HG02970 (cell line): Measurements from ENCODE around the gene CBLC.

ENCODE experiments used
- ATAC-seq: cut with Tn5 transposase; IDR thresholded peaks from one replicate; pipeline ENCODE4 v1.9.1; 2021; ENCODE audit warnings: mild to moderate bottlenecking, moderate library complexity, moderate number of reproducible peaks; ENCODE audit not compliant: unreplicated experiment, low FRiP score

The CBLC gene

DNA sequence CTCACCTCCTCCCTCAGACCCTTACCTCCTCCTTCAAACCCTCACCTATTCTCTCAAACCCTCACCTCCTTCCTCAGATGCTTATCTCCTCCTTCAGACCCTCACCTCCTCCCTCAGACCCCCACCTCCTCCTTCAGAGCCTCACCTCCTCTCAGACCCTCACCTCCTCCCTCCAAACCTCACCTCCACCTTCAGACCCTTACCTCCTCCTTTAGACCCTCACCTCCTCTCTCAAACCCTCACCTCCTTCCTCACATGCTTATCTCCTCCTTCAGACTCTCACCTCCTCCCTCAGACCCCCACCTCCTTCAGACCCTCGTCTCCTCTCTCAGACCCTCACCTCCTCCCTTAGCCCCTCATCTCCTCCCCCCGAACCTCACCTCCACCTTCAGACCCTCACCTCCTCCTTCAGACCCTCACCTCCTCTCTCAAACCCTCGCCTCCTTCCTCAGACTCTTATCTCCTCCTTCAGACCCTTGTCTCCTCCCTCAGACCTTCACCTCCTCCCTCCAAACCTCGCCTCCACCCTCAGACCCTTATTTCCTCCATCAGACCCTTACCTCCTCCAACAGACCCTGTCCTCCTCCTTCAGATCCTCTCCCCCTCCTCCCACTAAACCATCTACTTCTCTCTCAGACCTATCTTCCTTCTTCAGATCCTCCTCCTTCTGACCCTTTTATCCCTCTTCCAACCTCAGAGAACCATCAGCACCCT is 31.6 kb upstream of the CBLC start:
- no peak for ATAC-seq

DNA sequence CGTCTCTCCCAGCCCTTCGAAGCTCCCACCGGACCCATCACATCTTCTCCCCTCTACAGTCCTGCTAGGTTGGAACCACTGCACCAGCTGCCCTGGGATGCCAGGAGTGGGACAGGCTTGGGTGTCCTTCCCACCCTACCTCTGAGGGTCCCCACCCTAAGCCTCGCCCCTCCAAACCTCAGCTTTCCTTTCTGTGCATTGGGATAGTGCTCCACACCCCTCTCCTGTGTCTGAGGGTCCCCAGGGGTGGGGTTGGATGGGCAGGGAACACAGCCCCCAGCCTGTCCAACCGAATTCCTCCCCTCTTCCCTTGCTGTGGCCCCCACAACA is 31.1 kb upstream of the CBLC start:
- no peak for ATAC-seq

DNA sequence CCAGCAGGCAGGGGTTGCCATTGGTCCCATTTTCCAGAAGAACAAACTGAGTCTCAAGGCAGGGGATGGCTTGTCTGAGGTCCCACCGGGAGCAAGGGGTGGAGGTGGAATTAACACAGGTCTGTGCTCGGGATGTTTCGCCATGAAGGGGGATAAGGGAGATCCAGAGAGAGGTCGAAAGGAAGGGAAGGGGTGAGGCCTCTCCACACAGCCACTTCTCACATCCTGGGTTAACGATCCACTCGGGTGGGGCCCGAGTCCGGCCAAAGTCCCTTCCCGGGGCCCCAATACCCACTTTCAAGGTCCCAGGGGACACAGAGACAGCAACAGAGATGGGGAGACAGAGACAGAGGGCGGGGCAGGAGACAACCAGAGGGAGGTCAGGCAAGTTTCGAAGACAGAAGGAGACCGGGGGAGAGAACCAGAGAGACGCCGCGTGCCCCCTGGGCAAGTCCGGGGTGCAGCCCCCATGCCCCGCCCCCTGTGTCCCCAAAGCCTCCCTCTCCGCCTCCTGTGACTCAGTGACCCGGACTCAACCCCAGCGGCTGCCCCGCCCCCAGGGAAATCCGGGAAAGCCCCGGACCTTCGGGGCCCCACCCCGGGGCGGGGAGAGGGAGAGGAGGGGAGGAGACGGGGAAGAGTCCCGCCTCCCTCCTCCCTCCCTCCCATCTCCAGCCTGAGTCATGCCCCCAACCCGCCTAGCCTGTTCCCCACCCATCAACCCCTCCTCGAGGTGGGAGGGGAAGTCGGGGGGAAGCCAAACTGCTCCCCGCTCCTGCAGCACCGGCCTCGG is 30.5 kb upstream of the CBLC start:
- ATAC-seq, result peak; percentile 50

DNA sequence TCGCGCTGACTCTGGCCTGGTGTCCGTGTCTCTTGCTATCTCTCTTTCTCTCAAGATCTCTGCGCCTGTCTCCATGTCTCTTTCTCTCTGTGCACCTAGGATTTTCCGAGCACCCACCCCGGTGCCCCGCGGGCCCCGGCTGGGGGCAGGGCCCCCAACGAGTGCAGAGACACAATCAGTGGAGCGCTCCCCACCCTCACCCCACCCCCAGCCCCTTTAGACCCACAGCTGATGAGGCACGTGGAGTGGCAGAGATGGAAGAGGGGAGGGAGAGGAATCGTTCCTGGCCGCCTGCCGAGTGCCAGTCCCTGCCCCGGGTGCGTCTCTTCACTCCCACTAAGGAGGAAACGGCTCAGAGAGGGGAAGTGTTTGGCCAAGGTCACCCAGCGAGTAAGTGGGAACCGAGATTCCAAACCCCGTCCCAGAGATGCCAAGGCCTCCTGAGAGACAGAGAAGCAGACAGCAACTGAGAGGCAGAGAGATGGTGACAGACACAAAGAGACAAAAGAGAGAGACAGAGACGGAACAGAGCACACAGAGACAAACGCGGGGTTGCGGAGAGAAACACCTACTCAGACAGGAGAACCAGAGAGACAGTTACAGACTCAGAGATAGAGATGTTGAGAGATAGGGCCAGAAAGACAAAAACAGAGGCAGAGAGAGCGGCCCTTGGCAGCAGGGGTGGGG is 29.8 kb upstream of the CBLC start:
- no peak for ATAC-seq

DNA sequence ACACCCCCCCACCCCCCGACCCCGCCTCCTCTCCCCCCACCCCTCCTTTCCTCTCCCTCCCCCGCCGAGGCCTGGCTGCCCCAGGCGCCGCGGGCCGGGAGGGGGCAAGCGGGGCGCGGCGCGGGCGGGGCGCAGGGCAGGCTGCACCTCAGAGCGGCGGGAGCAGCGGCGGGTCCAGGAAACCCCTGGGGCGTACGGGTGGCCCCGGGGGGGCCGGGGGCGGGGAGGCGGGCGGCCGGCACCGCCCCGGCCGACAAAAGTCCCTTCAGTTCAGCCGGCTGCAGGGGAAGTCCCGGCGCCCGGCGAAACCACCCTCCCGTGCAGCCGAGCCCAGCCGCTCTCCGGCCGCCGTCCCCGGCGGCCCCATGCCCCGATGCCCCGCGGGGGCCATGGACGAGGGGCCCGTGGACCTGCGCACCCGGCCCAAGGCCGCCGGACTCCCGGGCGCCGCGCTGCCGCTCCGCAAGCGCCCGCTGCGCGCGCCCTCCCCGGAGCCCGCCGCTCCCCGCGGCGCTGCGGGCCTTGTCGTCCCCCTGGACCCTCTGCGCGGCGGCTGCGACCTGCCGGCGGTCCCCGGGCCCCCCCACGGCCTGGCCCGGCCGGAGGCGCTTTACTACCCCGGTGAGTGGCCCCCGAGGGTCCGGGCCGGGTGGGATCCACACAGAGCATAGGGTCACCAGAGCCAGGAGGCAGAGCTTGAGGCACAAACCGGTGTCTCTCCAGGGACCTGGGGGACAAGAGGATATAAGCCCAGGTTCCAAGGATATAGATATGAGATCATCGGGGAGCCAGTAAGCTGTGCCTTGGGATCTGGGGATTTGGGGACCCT is 29.1 kb upstream of the CBLC start, which contains the start of gene BCL3:
Gene BCL3 (plus strand): TSS at position 283 of the 829 bp plus-strand sequence. CDS start 83 bp downstream, at position 366.
- no peak for ATAC-seq

DNA sequence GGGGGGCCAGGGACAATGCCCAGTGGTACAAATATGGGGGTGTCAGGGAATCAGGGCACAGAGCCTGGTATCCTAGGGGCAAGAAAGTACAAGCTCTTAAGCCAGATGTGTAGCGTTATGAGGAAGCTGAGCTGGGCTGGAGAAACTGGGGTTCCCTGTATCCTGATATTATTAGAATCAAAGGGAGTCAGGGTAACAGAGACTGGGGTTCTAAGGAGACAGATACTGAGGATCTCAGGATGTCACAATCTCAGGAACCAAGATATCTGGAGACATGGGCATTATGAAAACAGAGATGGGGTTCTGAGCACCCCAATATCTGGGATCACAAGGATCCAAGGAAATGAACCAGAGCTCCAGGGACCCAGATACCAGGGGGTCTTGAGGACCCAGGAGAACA is 28.4 kb upstream of the CBLC start:
- no peak for ATAC-seq

DNA sequence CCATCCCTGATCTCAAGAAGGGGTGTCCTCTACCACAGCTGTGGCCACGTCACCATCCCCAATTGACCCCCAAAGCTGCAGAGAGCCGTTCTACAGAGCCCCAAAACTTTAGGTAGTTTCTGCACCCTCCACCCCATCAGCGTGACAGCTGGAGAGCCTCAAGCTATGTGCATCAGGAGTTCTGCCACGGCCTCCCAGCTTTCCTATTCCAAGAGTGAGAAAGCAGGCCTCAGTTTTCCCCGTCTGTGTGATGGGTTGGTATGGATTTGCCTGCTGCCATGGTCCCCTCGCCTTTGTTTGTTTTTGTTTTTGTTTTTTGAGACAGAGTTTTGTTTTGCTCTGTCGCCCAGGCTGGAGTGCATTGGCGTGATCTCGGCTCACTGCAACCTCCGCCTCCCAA is 27.7 kb upstream of the CBLC start:
- no peak for ATAC-seq

DNA sequence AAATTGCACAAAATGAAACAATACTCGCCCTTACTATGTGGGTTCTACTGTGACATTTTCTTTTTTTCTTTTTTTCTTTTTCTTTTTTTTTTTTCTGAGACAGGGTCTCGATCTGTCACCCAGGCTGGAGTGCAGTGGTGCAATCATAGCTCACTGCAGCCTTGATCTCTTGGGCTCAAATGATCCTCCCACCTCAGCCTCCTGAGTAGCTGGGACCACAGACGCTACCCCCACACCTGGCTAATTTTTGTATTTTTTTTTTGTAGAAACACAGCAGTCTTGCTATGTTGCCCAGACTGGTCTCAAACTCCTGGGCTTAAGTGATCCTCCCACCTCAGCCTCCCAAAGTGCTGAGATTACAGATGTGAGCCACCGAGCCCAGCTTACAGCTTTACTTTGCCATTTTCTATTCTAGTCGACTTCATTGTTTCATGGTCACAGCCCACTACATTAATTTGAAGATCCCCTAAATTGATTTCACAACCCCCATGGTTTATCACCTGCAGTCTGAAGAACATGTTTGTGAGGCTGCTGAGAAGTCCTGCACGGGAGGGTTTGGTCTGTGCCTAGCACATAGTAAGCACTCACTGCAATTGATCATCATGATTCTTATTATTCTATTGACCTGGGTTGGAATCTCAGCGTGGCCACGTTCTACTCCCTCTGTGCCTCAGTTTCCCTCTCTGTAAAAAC is 25.4 kb upstream of the CBLC start:
- ATAC-seq, result no peak

DNA sequence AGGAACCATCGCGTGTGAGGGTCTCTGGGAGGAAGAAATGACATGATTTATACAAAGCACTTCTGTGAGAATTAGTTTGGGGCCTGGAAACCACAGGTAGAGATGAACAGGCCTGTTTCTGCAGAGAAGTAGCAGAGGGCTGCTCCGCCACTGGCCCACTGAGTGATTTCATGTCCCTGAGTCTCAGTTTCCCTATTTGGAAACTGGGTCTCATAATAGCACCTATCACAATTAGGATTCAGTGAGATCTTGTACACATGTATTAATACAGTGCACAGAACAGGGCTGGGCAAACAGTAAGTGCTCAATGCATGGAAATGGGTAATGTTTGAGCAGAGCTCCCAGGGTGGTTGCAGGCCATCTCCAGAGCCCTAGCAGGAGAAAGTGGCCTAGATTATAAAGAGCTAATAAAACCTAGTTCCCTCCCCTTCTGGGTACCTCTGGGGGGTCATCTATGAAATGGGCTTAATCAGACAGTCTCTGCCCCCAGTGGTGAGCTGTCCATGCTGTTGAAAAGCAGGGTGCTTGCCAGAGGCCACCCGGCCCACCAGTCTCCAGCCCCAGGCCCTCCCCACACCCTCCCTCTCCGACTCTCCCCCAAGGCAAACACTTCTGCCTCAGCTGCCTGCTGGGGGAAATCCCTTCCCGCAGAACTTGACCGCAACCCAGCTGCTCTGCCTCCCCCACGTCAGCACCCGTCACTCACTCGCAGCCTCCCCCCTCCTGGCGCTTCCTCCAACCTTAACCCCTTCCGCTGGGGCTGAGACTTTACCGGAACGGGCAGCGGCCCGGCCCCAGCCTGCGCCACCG is 24.7 kb upstream of the CBLC start:
- ATAC-seq, result peak; percentile 58

DNA sequence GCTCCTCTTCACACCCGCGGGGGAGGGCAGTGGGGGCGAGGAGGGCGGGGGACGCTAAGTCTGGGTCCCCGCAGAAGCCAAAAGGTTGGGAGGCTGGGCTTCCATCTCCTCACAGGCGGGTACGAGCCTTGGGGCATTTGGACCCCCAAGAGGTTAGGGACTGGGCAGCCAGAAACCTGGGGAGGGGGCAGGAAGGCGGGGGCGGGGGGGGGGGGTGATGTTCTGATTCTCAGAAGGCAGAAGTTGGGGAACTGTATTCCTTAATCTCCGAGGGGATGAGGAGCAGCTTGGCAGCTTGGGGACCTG is 24.1 kb upstream of the CBLC start:
- no peak for ATAC-seq

DNA sequence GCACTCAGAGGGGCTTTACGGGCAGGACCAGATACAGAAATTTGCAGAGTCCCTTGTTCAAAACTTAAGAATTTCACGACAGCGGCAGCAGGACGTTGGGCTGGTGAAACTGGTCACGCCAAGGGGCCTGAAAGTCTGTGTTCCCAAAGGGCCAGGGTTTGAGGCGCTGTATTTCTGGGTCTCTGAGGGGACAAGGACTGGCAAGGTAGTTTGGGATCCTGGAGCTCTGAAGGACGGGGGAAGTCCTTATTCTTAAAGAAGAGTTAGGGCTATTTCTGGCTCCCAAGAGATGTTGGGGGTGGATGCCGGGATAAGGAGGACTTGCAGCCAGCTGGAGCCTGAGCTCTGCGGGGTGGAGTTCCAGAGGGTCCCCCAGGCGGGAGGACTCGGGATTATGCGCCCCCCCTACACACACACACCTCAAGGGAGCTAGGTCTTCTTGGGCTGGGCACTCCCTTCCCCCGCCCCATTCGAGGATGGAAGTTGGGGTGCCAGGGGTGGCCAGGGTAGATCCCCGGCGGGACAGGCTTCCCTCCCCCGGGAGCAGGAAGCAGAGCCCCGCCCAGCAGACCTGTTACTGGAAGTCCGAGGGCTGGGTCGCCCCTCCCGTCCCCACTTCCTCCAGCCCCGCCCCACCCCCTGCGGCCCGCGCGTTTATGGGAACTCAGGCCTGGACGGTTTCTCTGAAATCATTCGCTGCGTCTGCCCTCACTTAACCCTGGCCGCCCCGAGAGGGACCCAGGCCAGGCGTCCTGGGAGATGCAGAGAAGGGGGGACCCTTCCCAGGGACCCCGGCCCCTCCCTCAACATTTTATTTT is 23.5 kb upstream of the CBLC start:
- no peak for ATAC-seq

DNA sequence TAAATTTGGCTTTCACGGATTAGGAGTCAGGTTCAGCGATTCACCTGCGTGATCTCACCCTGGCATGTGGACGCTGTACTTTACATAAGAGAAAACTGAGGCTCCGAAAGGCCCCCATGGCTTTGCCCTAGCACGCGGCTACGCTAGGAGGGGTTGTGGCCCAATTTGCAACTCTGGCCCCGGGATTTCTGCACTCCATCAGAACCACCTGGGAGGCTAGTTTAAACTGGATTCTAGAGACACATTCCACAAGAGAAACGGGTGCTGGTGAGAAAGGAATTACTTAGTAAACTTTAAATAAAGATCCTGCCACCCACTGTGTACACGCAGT is 23.0 kb upstream of the CBLC start:
- ATAC-seq, result no peak

DNA sequence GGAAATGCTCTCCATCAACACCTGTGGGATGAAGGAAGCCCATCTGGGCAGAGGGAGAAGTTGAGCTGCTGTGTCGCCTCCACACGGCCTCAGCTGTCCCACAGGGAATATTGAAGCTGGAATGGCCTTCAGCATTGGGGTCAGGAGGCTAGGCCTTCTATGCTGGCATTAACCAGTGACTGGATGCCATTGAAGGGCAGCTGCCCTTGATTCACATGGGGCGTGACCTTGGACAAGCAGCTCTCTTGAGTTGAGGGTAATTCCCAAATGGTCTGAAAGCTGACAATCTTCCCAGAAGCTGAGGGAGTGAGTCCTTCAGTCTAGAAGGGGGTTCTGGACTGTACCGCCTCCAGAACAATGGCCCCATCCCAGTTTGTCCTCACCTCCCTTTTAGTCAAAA is 22.5 kb upstream of the CBLC start:
- no peak for ATAC-seq

DNA sequence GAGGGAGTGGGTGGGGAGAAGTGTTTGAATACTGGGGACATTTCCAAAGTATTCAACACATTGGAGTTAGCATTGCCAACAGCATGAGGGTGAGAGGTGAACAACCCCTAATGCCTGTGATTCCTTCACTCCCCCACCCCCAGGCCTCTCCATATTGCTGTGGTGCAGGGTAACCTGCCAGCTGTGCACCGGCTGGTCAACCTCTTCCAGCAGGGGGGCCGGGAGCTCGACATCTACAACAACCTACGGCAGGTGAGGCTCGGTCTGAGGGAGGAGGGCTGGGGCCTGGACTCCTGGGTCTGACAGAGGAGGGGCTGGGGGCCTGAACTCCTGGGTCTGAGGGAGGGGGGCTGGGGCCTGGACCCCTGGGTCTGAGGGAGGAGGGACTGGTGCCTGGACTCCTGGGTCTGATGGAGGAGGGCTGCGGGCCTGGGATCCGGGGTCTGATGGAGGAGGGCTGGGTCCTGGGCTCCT is 21.6 kb upstream of the CBLC start:
- no peak for ATAC-seq

DNA sequence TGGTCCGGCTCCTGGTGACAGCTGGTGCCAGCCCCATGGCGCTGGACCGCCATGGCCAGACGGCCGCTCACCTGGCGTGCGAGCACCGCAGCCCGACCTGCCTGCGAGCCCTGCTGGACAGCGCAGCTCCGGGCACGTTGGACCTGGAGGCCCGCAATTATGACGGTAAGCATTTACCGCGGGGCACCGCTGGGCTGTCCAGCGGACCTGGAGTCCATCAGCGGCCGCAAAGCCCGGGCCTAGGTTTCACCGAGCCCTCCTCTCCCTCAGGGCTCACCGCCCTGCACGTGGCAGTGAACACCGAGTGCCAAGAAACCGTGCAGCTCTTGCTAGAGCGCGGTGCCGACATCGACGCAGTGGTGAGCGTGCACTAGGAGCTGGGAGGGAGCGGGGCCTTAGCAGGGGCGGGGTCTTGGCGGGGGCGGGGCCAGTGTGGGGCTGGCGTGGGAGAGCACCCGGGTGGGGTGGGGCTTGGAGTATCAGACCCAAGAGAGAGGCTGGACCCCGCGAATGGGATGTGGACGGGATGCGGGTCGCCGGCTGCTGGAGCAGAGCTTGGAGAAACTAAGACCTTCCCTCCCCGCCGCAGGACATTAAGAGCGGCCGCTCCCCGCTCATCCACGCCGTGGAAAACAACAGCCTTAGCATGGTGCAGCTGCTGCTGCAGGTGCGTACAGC is 20.5 kb upstream of the CBLC start:
- ATAC-seq, result no peak

DNA sequence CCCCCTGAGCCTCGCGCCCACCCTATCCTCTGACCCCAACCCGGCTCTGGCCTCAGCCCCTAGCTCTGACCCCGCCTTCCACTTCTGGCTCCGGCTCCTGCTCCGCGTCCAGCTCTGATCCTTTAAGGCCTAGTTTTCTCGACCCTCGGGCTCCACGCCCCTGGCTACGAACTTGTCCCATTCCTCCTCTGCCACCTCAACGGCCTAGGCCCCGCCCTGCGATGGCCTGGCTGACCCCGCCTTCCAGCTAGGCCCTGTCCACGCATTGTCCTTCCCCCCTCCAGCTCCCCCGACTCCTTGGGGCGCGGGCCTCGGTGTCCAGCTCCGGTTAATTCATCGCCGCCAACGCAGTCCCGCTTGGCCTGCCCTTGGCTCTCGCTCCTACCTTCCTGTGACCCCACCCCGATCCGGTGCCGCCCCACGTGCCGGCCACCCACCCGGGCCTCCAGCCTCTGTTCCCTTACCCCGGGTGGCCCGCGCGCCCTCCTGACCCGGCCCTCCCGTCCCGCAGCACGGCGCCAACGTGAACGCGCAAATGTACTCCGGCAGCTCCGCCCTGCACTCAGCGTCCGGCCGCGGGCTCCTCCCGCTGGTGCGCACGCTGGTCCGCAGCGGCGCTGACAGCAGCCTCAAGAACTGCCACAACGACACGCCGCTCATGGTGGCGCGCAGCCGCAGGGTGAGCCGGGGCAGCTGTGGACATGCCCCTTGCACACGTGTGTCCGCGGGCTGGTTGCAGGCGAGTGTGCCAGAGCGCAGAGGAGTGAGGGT is 19.8 kb upstream of the CBLC start:
- no peak for ATAC-seq

DNA sequence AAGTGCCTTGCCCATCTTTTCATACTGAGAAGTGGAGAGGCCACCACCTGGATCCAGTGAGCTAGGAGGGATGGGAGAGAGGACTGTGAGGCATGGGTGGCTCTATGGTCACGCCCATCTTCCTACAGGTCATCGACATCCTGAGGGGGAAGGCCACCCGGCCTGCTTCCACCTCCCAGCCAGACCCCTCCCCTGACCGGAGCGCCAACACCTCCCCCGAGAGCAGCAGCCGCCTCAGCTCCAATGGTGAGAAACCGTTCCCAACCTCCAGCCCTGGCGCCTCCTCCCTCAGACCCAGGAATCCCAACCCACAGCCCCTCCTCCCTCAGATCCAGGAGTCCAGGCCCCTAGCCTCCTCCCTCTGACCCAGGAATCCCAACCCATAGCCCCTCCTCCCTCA is 19.1 kb upstream of the CBLC start:
- ATAC-seq, result no peak
